Skin of body (tissue), 2 donors: ENCODE data around the gene CIAPIN1. TPM values are rescaled to one million over a fixed set of nuclear protein-coding genes. Genes with fewer than 3 reads are reported as not detected.
A peak's percentile ranks its signal among the peaks of the same experiment; 100 is the strongest.

Experiments
- DNase-seq: peaks from one replicate; lab custom pipeline; 2025; lab: John Stamatoyannopoulos, UW
- total RNA-seq: library from RNA; depleted of rRNA; stranded (reverse); fragments of >200 nt; gene quantifications from one replicate; pipeline ENCODE4 v1.2.3, GENCODE V29; 2014

CIAPIN1 gene
- 40.9 TPM for total RNA-seq

GRCh38 chr16:57447186-57447962, at the start of gene CIAPIN1, which contains the start of gene COQ9:
TSS of gene CIAPIN1 (minus strand) at chr16:57447385. CDS start at chr16:57440928, 6,457 bp downstream.
TSS of gene COQ9 (plus strand) at chr16:57447479. CDS start at chr16:57447506, 27 bp downstream.
- DNase-seq = peak; percentile 77

DNA sequence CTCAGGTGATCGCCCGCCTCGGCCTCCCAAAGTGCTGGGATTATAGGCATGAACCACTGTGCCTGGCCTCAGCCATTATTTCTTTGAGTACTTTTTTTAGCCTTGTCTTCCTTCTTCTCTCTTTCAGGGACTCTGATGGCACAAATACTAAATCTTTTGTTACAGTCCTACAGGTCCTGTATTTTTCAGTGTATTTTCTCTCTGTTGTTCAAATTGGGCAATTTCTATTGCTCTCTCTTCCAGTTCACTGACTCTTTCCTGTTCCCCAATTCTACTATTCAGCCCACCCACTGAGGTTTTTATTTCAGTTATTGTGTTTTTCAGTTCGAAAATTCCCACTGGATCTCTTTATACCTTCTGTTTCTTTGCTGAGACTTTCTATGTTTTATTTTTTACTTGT, 46.6 kb upstream of the CIAPIN1 start:
- DNase-seq = no peak

DNA sequence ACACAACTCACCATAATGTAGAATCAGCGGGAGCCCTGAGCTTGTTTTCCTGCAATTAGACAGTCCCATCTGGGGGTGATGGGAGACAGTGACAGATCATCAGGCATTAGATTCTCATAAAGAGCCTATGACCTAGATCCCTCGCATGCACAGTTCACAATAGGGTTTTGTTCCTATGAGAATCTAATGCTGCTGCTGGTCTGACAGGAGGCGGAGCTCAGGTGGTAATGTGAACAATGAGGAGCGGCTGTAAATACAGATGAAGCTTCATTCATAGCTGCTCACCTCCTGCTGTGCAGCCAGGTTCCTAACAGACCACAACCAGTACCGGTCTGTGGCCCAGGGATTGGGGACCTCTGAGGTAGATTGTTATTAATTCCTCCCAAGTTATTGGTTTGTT, 42.0 kb upstream of the CIAPIN1 start:
- DNase-seq = no peak

DNA sequence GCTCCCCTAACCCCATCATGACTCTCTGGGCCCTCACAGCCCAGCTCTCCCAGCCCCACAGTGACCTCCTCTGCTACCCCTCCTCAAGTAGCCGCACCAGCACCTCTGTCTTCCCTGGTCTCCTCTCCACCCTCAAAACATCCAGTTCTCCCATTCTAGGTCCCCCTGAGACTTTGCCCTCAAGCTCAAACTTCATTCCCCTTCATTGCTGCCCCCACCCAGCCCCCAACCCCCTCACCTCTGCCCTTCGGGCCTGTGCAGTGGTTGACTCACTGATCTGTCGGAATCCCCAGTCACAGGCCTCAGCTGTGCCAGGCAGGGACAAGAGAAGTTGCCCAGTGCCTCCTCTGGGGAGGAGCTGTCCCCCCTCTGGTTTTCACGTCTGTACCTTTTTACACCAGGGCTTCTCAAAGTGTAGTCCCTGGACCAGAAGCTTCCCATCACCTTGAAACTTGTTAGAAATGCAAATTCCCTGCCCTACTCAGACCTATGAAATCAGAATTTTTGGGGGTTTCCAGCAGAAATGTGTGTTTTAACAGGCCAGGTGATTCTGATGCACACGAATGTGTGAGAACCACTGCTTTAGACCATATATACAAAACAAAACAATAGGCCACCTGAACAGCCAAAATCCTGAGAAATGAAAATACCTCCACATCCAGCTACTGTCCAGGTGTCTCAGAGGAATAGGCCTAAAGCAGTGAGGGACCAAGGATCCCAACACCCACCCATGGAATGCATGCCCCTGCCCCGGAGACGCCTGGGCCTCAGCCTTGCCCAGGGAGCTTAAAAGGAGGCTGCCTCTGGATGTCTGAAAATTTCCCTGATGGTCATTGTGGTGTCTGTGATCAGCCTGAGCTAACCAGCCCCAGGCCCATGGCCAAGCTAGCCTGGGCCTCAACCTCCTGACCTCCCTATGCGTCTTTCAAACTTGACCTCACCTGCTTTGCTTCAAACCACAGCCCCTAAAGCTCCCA, 40.0 kb upstream of the CIAPIN1 start:
- no peak for DNase-seq

DNA sequence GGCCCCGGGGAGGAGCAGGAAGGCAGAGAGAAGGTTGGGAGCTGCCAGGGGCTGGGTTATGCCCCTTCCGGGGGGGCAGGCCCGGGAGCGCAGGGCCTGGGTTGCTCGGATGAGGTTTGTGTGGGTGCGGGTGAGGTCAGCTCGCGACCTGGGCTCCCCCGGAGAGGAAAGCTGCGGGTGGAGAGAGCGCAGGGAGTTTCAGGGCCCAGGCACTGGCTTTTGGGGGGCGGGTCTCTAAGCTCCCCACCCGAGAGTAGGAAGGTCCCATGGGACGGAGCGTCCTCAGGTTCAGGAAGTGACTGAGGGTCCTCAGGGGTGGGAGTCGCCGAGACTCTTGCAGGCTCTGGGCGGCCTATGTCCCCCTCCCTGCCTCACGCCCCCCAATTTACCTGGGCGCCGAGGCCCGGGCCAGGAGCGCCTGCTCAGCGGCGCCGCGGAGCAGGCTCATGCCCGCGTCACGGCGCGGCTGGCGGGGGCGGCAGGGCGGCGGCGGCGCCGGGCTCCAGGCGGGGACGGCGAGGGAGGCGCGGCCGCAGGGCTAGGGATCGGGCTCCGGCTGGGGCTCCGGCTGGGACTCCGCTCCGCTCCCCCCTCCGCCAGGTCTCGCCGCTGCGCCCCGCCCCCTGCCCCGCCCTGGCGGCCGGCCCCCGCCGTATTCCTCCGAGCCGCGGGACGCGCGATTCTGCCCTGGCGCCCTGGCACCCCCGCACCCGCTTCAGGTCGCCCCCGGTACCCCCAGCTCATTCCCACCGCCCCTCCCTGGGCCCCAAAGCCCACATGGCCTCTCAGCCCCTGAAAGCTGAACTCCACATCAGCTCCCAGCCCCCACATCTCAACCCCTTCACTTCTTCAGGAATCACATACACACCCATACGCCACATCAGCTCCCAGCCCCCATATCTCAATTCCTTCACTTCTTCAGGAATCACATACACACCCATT, 39.0 kb upstream of the CIAPIN1 start, which contains the start of gene DOK4:
Gene DOK4 (minus strand): TSS at position 578 of the 942 bp plus-strand sequence. CDS start 6,986 bp downstream, outside the sequence.
- DNase-seq = peak; percentile 33

DNA sequence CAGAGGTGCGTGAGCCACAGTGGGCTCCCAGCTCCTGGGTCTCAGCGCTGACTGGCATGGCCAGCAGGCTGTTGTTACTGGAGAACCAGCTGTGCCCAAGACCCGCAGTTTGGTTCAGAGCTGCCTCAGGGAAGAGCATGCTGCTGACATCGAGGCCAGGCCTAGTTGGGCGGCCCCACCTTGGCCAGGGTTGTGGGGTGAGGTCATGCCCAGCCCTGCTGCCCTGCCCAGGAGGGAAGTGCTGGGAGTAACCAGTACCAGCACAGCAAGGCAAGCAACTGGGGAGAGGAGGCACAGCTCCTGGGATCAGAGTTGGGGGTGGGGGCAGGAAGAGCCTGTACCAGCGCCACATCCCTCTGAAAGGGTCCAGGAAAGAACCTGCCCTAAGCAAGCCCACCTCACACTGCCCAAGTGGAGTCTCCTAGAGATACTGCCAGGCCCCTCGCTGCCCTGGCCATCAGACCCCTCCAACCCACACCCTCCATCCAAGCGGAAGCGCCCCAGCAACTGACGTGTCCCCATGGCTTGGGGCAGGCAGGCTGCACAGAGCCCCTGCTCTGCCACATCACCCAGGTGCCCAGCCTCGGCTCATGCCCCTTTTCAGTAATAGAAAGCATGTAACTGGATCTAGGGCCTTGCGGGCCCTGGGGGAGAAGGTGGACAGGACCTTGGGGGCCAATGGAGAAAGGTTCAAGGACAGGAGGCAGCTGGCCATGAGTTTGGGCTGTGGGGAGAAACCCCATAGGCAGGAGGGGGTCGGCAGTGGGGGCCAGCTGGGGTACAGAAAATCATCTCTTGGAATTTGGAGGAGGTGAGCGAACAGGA, 38.1 kb upstream of the CIAPIN1 start:
- no peak for DNase-seq

DNA sequence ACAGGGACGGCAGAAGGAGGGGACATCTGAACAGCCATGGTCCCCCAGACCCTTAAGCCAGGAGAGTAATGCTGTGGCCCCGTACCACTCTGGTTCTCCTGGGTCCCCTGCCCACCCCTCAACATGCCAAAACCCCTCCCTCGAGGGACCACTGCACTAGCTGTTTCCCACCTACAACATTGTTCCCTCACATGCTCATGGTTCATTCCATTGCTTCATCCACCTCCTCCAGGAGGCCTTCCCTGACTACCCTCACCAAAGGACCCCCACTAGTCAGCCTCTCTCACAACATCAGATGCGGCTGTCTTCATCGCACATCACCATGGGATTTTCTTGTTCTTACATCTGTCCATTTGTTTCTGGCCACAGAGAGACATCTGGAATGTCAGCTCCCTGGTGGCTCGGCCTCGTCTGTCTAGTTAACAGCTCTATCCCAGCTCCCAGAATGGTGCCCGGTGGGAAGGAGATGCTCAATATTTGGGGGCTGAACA, 37.4 kb upstream of the CIAPIN1 start:
- DNase-seq = no peak

DNA sequence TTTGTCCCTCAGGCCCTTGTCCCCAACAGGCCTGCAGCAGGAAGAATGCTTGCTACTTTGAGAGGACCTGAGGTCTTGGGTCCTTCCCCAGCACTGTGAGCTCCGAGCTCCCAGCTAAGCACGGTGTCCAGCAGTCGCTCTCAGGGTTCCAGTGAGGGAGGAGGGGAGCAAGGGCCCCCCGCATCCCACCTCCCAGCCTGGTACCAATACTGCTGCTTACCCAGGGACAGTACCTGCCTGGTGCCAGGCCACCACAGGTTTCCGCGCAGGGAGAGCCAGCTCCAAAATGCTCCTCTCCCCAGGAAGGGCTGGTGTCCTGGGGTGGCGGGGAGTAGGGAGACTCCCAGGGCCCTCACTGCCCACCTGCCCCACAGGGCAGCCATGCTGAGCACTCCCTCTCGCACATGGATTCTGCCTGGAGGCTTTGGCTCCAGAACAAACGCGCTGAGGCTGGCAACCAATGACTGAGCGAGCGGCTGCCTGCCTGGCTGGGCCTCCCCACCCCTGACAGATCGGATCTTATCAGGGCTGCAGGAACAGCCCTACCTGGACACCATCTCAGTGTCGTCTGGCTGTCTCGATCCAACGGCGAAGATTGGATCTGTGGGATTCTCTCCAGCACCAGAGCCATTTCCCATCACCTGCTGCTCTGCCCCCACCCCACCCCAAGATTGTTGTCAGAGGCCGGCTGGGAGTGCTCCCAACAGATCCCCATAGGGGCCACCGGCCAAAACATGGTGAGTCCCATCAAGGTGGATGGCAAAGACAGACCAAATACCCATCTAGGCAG, 36.7 kb upstream of the CIAPIN1 start:
- no peak for DNase-seq

DNA sequence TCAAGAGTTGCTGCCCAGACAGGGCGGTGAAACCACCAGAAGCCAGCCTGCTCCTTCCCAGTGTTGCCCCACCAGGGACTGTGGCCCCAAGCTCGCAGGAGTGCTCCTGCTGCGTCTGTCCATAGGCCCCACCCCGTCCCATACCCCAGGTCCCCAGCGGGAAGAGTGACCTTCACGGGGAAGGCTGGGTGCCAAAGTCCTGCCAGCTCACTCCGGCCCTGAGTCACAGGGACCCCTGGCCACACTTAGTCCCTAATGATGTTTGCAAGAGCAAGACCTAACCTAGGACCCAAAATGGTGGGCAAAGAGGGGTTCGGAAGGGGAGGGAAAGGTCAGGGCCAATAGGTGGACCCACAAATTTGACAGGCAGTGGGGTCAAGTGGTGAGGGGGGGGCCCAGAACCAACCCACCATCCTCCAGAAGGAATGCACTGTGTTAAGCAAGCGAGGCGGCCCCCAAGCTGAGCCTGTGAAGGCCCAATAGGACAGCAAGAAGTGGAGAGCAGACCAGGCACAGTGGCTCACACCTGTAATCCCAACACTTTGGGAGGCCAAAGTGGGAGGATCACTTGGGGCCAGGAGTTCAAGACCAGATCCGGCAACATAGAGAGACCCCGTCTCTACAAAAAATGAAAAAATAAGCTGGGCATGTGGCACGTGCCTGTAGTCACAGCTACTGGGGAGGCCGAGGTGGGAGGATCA, 35.8 kb upstream of the CIAPIN1 start:
- DNase-seq = no peak

GRCh38 chr16:57481421-57481820, 34.2 kb upstream of the CIAPIN1 start:
- DNase-seq = no peak

DNA sequence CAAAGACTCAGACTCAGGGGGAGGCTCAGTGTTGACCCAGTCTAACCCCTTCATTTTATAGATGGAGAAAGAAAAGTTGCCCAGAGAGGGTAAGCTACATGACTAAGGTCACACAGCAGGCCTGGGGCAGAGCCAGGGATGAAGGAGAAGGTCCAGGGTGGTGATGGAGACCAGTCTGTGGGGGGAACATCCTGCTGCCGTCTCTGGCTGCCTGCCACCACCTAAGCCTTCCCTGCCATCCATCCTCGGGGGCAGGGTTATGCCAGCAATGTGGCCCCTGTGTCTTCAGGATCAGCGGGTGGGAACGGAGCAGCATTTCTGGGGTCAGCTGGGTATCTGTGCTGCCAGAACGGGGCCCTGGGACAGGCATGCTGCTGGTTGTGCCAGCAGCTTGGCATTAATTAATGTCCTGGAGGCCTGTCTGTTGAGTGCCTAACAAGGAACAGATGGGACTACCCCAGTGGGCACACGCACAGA, 33.6 kb upstream of the CIAPIN1 start:
- DNase-seq = no peak

DNA sequence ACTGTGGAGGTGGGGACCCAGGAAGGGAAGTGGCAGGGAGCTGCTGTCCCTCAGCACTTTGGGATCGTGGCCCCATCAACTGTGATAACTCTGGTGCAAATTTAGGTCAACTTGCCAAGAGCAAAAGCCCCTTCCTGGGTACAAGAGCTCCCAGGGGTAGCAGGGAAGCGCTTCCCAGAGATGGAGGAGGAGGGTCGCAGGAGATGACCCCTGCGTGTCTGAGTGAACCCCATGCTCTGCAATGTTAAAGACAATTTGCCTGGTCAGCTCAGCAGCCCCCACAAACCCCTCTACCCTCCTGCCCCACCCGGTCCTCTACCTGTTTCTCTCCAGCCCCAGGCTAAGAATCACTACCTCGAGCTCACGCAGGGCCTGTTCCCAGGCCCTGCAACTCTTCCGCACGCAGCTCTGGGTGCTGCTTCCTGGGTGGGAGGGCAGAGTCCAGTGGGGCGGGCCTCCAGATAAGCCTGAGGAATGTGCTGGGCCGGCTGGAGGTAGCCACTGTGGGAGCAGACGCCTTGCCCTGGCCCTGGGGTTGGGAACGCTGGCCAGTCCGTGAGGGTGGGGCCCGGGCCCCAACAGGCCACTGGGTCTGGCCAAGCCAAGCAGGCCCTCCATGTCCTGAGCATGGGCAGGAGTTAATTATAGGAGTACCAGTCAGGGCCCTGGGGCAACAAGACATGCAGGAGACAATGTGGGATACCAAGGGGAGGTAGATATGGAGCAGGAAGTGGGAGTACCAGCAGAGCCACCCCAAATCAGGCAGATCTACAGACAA, 33.0 kb upstream of the CIAPIN1 start:
- DNase-seq = no peak

DNA sequence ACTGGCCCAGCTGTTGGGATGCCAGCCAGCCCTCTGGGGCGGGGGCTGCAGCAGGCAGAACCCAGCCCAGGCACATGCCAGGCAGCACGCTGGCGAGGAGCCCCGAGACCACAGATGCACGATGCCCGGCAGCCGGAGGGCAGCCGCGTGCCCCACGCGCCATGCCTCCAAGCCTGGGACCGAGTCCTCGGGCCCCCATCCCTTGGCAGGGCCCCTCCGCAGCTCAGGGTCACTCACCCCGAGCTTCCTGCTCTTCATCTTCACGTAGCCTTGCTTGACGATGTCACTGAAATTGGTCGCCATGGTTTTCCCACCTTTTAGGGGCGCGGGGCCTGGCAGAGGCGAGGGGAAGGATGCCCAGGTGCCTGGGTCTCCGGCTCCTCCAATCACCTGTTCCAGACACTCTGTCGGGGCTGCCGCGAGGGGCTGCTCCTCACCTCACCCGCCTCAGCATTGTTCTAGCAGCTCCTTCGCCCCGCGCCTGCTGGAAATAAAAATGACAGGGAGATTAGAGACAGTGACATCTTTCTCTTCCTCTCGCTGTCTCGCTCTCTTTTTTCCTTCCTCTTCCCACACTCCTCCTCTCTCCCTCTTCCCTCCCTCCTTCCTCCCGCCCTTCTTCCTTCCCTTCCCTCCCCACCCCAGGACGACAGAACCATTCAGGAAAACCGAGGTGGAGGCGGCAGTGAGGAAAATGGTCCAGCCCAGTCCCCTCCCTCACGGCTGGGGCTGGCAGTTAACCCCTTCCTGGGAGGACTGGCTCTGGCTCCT, 32.2 kb upstream of the CIAPIN1 start:
- DNase-seq = peak; percentile 55

DNA sequence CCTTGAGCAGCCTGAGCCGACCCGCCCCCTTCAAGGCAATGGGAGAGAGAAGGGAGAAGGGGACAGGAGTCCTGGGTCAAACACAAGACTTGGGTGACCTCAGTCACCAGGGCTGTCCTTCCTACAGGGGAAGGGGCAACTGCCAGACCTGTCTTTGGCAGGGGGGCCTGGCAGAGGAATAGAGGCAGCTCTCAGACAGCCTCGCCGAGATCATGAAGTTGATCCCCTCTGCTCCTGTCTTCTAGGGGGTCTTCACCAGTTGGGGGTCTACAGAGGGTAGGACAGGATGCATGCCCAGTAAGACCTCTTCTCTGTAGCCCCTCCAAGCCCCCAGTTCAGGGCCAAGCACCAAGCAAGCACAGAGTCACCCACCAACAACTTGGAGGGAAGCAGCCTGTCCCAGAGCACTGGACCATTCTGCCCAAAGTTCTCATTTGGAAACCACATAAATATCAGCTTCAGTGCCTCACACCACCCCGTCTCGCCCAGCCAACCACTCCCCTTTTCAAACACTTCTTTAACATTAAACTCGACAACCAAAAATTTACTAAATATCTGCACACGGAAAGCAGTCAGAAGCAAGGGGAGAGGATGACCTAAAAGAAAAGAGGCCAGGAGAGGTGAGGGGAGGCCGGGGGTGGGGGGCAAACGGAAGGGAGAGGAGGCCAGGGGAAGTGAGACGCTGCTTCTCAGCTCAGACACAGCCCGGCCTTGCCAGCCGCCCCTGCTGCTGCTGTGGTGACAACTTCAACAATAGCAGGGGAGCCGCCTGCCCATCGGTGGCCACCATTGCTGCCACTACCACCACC, 31.4 kb upstream of the CIAPIN1 start:
- no peak for DNase-seq

DNA sequence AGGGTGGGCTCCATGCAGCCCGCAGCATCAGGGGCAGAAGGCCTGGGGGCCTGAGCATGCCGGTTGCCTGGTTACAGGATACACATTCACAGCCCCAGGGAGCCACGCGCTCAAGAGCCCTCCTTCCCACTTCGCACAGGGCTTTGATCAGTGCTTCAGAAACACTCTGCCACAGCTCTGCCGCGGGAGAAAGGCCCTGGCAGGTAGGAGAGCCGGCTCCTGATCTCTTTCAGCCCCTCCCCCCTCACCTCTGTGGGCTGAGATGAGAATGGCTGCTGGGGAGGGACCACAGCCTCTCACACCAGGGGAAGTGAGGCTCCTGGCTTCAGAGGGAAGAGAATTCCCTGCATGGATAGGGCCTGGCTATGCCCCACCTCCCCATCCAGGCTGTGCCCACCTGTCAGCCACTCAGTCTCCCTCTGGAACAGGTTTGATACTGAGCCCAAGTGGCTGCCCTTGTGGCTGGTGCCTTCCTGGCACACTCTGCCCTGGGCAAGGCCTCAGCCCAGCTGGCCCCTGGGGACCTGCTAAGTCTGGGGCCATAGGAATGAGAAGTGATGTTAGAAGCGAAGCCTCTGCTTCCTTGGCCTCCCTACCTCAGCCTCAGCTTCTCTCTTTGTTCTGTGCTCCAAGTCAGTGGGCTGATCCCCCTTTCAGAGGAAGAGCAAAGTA, 30.5 kb upstream of the CIAPIN1 start:
- DNase-seq = no peak
